A549 treated with ZK216348 at 1 μM for 4 hours (cell line): ENCODE data around the gene CCDC15. TPM values are rescaled to one million over a fixed set of nuclear protein-coding genes. Genes with fewer than 3 reads are reported as not detected.

Experiments used
- total RNA-seq: library from RNA; stranded (reverse); fragments of 200-300 nt; extraction: Qiagen RNA extraction; gene quantifications from 5 replicates; pipeline ENCODE4 v1.2.3, GENCODE V29; 2022; ENCODE audit warnings: low read depth

CCDC15 gene
- 0.50 to 0.88 TPM (median 0.67 TPM) in 5 replicates for total RNA-seq

DNA sequence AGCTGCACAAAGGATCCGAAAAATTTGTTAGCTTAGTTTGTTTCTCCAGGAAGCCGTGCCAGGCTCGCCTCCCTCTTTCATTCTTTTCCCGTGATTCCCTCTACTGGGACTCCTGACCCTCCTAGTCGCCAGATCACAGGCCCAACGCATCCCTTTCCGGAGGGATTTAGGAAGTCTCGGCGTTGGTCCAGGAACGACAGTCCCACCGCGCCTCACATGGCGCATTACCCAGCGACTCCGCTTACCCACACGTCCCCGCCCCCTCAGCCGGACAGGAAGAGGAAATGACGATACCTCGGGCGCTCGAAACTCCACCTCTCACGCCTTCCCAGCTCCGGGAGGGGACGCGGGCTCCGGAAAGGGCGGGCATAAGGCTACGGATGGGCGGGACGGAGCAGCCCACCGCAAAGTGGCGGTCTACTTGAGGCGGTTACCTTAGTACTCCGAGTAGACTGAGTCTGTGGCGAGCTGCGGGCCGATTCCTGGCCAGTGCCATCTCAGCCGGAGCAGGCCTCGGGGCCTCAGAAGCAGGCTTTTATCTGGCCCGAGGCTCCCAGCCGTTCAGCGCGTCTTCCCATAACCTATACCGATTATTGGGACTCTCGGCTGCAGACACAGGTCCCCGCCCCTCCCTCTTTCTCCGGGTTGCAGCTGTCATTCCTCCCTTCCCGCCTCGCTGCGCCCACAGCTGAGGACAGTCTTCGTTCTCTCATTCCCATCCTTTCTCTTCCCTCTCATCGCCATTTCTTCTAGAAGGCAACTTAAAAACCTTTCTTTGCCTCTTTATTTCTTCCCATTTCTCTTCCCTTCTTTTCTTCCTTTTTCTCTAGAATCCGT is at the start of gene CCDC15:
TSS of gene CCDC15 (plus strand) at position 450 of the 837 bp plus-strand sequence. CDS start 531 bp downstream, outside the sequence.

DNA sequence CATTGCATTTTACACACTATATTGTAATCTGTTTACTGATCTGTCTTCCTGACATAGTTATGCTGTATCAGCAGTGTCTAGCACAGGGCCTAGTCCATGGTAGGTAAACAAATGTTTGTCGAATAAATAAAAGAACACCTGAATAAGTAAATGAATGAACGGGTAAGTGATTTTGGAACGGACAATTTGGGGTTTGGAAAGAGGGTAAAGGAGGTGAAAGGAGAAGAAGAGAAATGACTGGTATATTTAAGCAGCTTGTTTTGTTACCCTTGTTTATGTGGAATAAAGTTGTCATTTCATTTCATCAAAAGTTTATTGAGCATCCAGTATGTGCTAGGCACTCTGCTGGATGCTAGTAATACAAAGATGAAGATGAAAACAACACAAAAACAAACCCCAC is 35.1 kb upstream of the CCDC15 start, which contains the start of gene HEPN1:
TSS of gene HEPN1 (plus strand) at position 301 of the 400 bp plus-strand sequence.

DNA sequence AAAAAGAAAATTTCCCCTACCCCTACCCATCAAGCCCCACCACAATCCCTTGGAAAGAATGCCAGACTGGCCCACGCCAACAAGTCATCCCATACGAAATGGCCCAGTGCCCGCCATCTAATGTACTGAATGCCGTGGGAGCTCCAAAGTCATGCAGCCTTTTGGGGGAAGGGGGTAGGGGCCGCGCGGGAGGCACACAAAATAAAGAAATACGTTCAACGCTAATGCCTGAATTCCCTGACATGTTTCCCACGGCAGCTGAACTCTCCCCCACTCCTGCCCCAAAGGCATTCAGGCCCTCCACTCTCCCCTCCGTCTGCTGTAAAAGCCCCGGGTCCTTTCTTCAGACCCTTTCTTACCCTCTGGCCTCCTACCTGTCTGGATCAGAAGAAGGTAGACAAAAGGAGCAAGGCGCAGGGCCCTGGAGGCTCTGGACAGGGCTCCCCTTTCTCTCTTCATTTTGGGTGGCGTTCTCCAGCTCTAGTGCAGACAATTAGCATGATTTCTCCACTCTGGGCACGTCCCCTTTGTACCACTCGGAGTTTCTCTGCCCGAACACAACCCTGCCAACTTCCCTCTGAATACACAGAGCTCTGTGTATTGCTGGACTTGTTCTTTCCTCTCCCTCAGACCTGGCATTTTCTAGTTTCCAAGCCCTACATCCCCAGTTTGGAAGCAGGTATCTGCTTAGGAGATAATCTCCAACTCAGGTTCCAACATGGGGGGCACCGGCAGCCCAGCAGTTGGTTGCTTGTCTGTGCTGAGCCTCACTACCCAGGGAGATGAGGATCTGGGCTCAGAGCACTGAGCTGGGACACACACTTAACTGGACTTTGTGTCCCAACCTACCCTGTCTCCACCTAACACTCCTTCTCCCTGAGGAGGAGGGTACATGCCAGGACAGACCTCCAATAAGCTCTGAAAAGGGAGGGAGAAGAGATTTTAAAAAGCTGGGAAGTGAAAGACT is 18.2 kb upstream of the CCDC15 start, which contains the start of gene HEPACAM:
TSS of gene HEPACAM (minus strand) at position 500 of the 967 bp plus-strand sequence. CDS start at position 459, 41 bp downstream.

DNA sequence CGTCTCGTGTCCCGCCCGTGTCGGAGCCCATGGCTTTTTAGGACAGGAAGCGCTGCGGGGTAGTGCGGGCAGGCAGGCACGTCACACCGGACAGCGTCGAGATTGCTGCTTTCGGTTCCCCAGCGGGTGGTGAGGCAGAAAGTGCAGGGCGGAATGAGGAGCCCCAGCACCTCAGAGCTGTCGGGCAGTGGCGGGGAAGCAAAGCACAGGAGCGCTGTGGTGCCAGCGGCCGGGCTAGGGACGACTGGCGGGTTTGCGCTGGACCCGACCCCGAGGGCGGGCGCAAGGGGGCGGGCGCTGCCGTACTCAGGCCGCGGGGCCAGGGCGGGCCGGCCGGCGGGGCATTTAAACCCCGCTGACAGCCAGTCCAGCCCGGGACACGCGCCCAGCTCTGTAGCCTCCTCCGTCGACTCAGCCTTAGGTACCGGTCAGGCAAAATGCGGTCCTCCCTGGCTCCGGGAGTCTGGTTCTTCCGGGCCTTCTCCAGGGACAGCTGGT is 109.0 kb downstream of the CCDC15 start, which contains the start of gene SLC37A2:
TSS of gene SLC37A2 (plus strand) at position 375 of the 498 bp plus-strand sequence. CDS start at position 438, 63 bp downstream.

Other genes with a start within 250 kb of the CCDC15 start
- 7.3 to 12.6 TPM (median 11.1 TPM) in 5 replicates for gene NRGN, start 214.3 kb upstream of the CCDC15 start, total RNA-seq
- 0.20 to 0.28 TPM (median 0.24 TPM) in 3 of 5 replicates, not detected in the others for gene VSIG2, start 201.9 kb upstream of the CCDC15 start, total RNA-seq
- 7.8 to 14.2 TPM (median 12.0 TPM) in 5 replicates for gene ESAM, start 191.9 kb upstream of the CCDC15 start, total RNA-seq
- 5.2 to 5.7 TPM (median 5.3 TPM) in 5 replicates for gene MSANTD2, start 153.8 kb upstream of the CCDC15 start, total RNA-seq
- 2.7 to 3.7 TPM (median 2.8 TPM) in 5 replicates for gene ROBO3, start 88.8 kb upstream of the CCDC15 start, total RNA-seq
- not detected in 5 replicates for gene ROBO4, start 56.3 kb upstream of the CCDC15 start, total RNA-seq
- not detected in 5 replicates for gene HEPN1, start 35.0 kb upstream of the CCDC15 start, total RNA-seq
- not detected in 5 replicates for gene HEPACAM, start 18.2 kb upstream of the CCDC15 start, total RNA-seq
- 0.06 to 0.14 TPM (median 0.08 TPM) in 4 of 5 replicates, not detected in the other for gene SLC37A2, start 109.1 kb downstream of the CCDC15 start, total RNA-seq
- 19.3 to 27.2 TPM (median 24.3 TPM) in 5 replicates for gene TMEM218, start 157.4 kb downstream of the CCDC15 start, total RNA-seq
- gene PKNOX2, start 210.5 kb downstream of the CCDC15 start, total RNA-seq = not detected in 5 replicates